ENCODE data around the gene SERPINA12. TPM values are rescaled to one million over a fixed set of nuclear protein-coding genes. Genes with fewer than 3 reads are reported as not detected.

SERPINA12 gene
- total and polyA plus RNA-seq, 2 of the 13 experiments (the other 11 are each of a cell fraction or from before 2014, with no cell fraction given) = 0.08 TPM; not detected in 1

GRCh38 chr14:94451091-94451771 is 58.0 kb downstream of the SERPINA12 start (continued):
- TF ChIP-seq SATB2 (CRISPR knock-in tag; IDR thresholded peaks at IDR 0.05) (no peak), CBX2 (IDR thresholded peaks at IDR 0.05; ENCODE audit: low read depth, low read length) (no peak), CBX2 (CRISPR knock-in tag; IDR thresholded peaks at IDR 0.05; ENCODE audit: low read depth) (no peak), DRAP1 (CRISPR knock-in tag; IDR thresholded peaks at IDR 0.05) (peak; percentile 94), TIGD3 (CRISPR knock-in tag; IDR thresholded peaks at IDR 0.05; ENCODE audit: borderline replicate concordance) (no peak), MLX (CRISPR knock-in tag; IDR thresholded peaks at IDR 0.05) (peak; percentile 56; the same call in 1 of the 2 replicates), ZNF33A (CRISPR knock-in tag; IDR thresholded peaks at IDR 0.05; ENCODE audit: borderline replicate concordance) (no peak), ZNF430 (CRISPR knock-in tag; IDR thresholded peaks at IDR 0.05) (no peak), RBM39 (IDR thresholded peaks at IDR 0.05; ENCODE audit: low read depth, low read length, poor library complexity, severe bottlenecking) (no peak), CENPBD1 (CRISPR knock-in tag; IDR thresholded peaks at IDR 0.05; ENCODE audit: borderline replicate concordance, low read depth) (no peak), ZNF326 (CRISPR knock-in tag; IDR thresholded peaks at IDR 0.05; ENCODE audit: borderline replicate concordance) (no peak), ZNF777 (CRISPR knock-in tag; IDR thresholded peaks at IDR 0.05) (no peak), FOSL2 (CRISPR knock-in tag; IDR thresholded peaks at IDR 0.05) (peak; percentile 61), ZNF30 (CRISPR knock-in tag; IDR thresholded peaks at IDR 0.05) (no peak), FOXA1 (IDR thresholded peaks at IDR 0.05) (no peak), FOXA1 (CRISPR knock-in tag; IDR thresholded peaks at IDR 0.05) (peak; percentile 47; the same call in 1 of the 2 replicates), ELK4 (CRISPR knock-in tag; IDR thresholded peaks at IDR 0.05; ENCODE audit: borderline replicate concordance) (no peak), HES4 (CRISPR knock-in tag; IDR thresholded peaks at IDR 0.05; ENCODE audit: borderline replicate concordance) (no peak), NFYC (CRISPR knock-in tag; IDR thresholded peaks at IDR 0.05) (no peak), FOXP4 (CRISPR knock-in tag; IDR thresholded peaks at IDR 0.05) (peak; percentile 75)
- TF ChIP-seq, protein P1, sequence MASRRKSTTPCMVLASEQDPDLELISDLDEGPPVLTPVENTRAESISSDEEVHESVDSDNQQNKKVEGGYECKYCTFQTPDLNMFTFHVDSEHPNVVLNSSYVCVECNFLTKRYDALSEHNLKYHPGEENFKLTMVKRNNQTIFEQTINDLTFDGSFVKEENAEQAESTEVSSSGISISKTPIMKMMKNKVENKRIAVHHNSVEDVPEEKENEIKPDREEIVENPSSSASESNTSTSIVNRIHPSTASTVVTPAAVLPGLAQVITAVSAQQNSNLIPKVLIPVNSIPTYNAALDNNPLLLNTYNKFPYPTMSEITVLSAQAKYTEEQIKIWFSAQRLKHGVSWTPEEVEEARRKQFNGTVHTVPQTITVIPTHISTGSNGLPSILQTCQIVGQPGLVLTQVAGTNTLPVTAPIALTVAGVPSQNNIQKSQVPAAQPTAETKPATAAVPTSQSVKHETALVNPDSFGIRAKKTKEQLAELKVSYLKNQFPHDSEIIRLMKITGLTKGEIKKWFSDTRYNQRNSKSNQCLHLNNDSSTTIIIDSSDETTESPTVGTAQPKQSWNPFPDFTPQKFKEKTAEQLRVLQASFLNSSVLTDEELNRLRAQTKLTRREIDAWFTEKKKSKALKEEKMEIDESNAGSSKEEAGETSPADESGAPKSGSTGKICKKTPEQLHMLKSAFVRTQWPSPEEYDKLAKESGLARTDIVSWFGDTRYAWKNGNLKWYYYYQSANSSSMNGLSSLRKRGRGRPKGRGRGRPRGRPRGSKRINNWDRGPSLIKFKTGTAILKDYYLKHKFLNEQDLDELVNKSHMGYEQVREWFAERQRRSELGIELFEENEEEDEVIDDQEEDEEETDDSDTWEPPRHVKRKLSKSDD (CRISPR knock-in tag; IDR thresholded peaks at IDR 0.05; ENCODE audit: low read depth) = peak; percentile 58; the same call in 1 of the 2 replicates

All from HepG2 (cell line).